GM06990 (cell line): ENCODE data around the gene SUPT20H.

Experiments
- DNase-seq: peaks from one replicate; pipeline ENCODE4 v3.0.0-alpha.2; 2011; ENCODE audit not compliant: insufficient read length; ENCODE audit errors: extremely low read depth
- H3K27me3 ChIP-seq: replicated peaks from 2 replicates; pipeline ENCODE4 v1.6.0; 2011; ENCODE audit warnings: low read length; ENCODE audit not compliant: control insufficient read depth, insufficient read depth
- H3K36me3 ChIP-seq: 2 replicates; pipeline ENCODE4 v1.5.1; 2011; ENCODE audit warnings: low read length; ENCODE audit not compliant: control insufficient read depth, insufficient read depth
- H3K4me3 ChIP-seq: replicated peaks from 2 replicates; pipeline ENCODE4 v1.5.1; 2011; ENCODE audit warnings: low read depth, mild to moderate bottlenecking, control low read depth, low read length
- CTCF ChIP-seq: IDR thresholded peaks from 2 replicates; pipeline ENCODE4 v1.5.1; 2011; ENCODE audit warnings: low read length, control low read depth, mild to moderate bottlenecking, inconsistent platforms; ENCODE audit not compliant: insufficient read depth, poor library complexity, severe bottlenecking

SUPT20H gene

GRCh38 chr13:37105251-37105714, 45.8 kb upstream of the SUPT20H start, which contains the start of gene CSNK1A1L:
TSS of gene CSNK1A1L (minus strand) at chr13:37105664. CDS start at chr13:37105256, 408 bp downstream.
- no peak within 1 kb of the TSS for H3K4me3 ChIP-seq
- TF ChIP-seq CTCF, result no peak

GRCh38 chr13:37102896-37103295, 43.4 kb upstream of the SUPT20H start:
- no peak overlapping the region for H3K4me3 ChIP-seq
- H3K36me3 ChIP-seq, result no peaks in the 10 kb centered on the region
- H3K27me3 ChIP-seq, result no peaks in the 10 kb centered on the region
- no peak for TF ChIP-seq CTCF
- DNase-seq, result no peak

More at GRCh38 chr13:37105251-37105714, 45.8 kb upstream of the SUPT20H start, which contains the start of gene CSNK1A1L:
- Histone ChIP-seq H3K36me3 (no peaks in the 10 kb centered on the region), H3K27me3 (no peaks in the 10 kb centered on the region; the same call in 1 of the 2 replicates)
- no peak for DNase-seq

GRCh38 chr13:37101201-37101600, 41.7 kb upstream of the SUPT20H start:
- no peaks in the 10 kb centered on the region for H3K36me3 ChIP-seq
- DNase-seq, result no peak
- H3K27me3 ChIP-seq, result no peaks in the 10 kb centered on the region
- no peak overlapping the region for H3K4me3 ChIP-seq
- no peak for TF ChIP-seq CTCF

- TF ChIP-seq CTCF, result no peak
- H3K27me3 ChIP-seq, result no peaks in the 10 kb centered on the region
- no peaks in the 10 kb centered on the region for H3K36me3 ChIP-seq
- no peak for DNase-seq
- H3K4me3 ChIP-seq, result no peak overlapping the region
These were observed 41.2 kb upstream of the SUPT20H start for GRCh38 chr13:37100731-37101130.

GRCh38 chr13:37097076-37097475, 37.6 kb upstream of the SUPT20H start:
- DNase-seq, result no peak
- H3K4me3 ChIP-seq, result no peak overlapping the region
- H3K27me3 ChIP-seq, result no peaks in the 10 kb centered on the region
- no peaks in the 10 kb centered on the region for H3K36me3 ChIP-seq
- no peak for TF ChIP-seq CTCF

- no peak for TF ChIP-seq CTCF
- Histone ChIP-seq H3K4me3 (no peak overlapping the region), H3K27me3 (no peaks in the 10 kb centered on the region), H3K36me3 (no peaks in the 10 kb centered on the region)
- DNase-seq, result no peak
These were observed 35.4 kb upstream of the SUPT20H start for GRCh38 chr13:37094840-37095239.
